ENCODE measurements around the gene PLXNA2.

The PLXNA2 gene

DNA sequence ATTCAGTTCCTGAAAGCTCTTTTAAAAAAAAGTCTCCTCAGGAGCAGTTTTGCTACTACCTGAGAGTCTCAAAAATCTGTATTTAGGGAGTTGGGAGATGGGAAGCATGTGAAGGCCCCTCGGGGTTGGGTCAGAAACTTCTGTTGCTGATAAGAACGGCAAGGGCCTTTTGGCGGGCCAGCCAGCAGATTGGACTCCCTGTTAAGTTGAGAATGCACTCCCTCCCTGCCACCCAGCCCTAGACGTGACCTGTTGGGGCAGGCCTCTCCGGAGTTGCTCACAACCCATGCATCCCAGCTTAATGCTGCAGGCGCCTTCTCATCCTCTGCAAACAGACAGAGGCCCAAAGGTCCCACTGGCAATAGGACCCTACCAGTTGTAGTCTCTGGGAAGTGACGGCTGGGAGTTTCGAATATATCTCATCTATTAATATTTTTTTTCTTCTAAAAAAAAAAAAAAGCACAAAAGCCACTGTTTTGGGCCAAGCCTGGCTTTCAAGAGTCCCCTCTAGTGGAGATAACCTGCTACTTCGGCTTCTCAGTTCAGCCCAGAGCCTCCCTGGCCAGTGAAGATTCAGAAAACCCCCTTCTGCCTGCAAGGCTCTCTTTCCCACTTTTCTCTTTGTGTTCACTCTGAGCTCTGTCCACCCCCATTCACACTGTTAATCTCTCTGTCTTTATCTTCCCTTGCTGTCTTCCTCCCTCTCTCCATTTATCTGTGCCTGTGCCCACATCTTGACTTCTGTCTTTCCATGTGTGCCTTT is 5.3 kb downstream of the PLXNA2 start:
- Histone ChIP-seq H3K9me3 (ENCODE audit: control insufficient read depth in 1 of 2, low read length in 2 of 2) (no peaks in the 10 kb centered on the region), H3K4me3 (ENCODE audit: low read depth in 1 of 2, low read length in 2 of 2) (peak overlapping the region in 1 of 2 donors; percentile 49), H3K36me3 (ENCODE audit: control insufficient read depth in 1 of 2, insufficient read depth in 2 of 2, low read length in 2 of 2) (no peaks in the 10 kb centered on the region), H3K27ac (ENCODE audit: low read length) (peak overlapping the region; percentile 72), H3K27me3 (ENCODE audit: low read depth, low read length) (no peaks in the 10 kb centered on the region), H3K4me1 (ENCODE audit: control insufficient read depth in 1 of 2, insufficient read depth in 2 of 2, low read length in 2 of 2) (peaks cover 55 to 67% of the 10 kb centered on the region in 2 donors)

- H3K36me3 ChIP-seq (ENCODE audit: control insufficient read depth in 1 of 2, insufficient read depth in 2 of 2, low read length in 2 of 2) = no peaks in the 10 kb centered on the region
- H3K9me3 ChIP-seq (ENCODE audit: control insufficient read depth in 1 of 2, low read length in 2 of 2) = no peaks in the 10 kb centered on the region
- H3K4me1 ChIP-seq (ENCODE audit: control insufficient read depth in 1 of 2, insufficient read depth in 2 of 2, low read length in 2 of 2) = peaks cover 50 to 75% of the 10 kb centered on the region in 2 donors
- H3K27ac ChIP-seq (ENCODE audit: low read length) = peak overlapping the region; percentile 74
- H3K27me3 ChIP-seq (ENCODE audit: low read depth, low read length) = no peaks in the 10 kb centered on the region
- H3K4me3 ChIP-seq (ENCODE audit: low read depth in 1 of 2, low read length in 2 of 2) = no peak overlapping the region
These were observed 6.9 kb downstream of the PLXNA2 start for GRCh38 chr1:208237241-208237640.

DNA sequence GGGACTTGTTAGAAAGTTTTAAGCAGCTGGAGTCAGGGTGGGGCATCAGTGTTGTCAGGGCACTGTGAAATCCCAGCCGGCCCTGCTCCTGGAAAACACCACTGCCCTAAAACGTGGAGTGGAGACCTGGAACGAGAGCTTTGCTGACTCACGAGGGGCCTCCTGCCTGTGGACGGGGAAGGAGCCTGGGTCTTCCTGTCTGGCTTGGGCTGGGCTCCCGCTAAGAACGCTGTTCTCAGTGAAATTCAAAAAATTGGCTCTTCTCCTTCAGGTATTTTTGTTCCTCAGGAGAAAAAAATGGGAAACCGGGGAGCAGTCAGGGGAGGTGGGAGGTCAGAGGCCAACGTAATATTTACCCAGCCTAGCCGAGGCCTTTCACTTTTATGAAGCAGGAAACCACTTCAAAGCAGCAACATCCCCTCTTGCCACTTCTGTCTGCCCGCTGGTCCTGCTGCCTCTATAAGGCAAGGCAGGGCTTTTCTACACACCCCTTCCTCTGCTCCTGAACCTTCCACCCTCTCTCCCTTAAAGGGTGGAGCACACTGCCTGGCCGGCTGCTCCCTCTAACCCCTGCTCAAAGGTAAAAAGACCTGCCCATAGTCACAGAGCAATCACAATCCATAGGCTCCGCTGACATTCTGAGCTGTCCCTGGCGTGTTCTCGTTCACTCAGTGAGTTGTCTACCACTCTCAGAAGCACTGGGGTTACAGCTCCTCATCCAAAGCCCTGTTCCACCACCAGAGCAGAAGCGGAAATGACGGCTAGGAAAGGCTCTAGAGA is 8.0 kb downstream of the PLXNA2 start:
- Histone ChIP-seq H3K4me1 (ENCODE audit: control insufficient read depth in 1 of 2, insufficient read depth in 2 of 2, low read length in 2 of 2) (peaks cover 43 to 76% of the 10 kb centered on the region in 2 donors), H3K27ac (ENCODE audit: low read length) (peak overlapping the region; percentile 74)

GRCh38 chr1:208235356-208235981 is 8.7 kb downstream of the PLXNA2 start:
- no peaks in the 10 kb centered on the region for H3K9me3 ChIP-seq (ENCODE audit: control insufficient read depth in 1 of 2, low read length in 2 of 2)
- no peaks in the 10 kb centered on the region for H3K36me3 ChIP-seq (ENCODE audit: control insufficient read depth in 1 of 2, insufficient read depth in 2 of 2, low read length in 2 of 2)
- no peak overlapping the region for H3K4me3 ChIP-seq (ENCODE audit: low read depth in 1 of 2, low read length in 2 of 2)
- peaks cover 38 to 76% of the 10 kb centered on the region in 2 donors for H3K4me1 ChIP-seq (ENCODE audit: control insufficient read depth in 1 of 2, insufficient read depth in 2 of 2, low read length in 2 of 2)
- H3K27me3 ChIP-seq (ENCODE audit: low read depth, low read length) = no peaks in the 10 kb centered on the region
- H3K27ac ChIP-seq (ENCODE audit: low read length) = peak overlapping the region; percentile 74

More for the DNA sequence above, 8.0 kb downstream of the PLXNA2 start:
- Histone ChIP-seq H3K27me3 (ENCODE audit: low read depth, low read length) (no peaks in the 10 kb centered on the region), H3K9me3 (ENCODE audit: control insufficient read depth in 1 of 2, low read length in 2 of 2) (no peaks in the 10 kb centered on the region), H3K36me3 (ENCODE audit: control insufficient read depth in 1 of 2, insufficient read depth in 2 of 2, low read length in 2 of 2) (no peaks in the 10 kb centered on the region), H3K4me3 (ENCODE audit: low read depth in 1 of 2, low read length in 2 of 2) (no peak overlapping the region)

DNA sequence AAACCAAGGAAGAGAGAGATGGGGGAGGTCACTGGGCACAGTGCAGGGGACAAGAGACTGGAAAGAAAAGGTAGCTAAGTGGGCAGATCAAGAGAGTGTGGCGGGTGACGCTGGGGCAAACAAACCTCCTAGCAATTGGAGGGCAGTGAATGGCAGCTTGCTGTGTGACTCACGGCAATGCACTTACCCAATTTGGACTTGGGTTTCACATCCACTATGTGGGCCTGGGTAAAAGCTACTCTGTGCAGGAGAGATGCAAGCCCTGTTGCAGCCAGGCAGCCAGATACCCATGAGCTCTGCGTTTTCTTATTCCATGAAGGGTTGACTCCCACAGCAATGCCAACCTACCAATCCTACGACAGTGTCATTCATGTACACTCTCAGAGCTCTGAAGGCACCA is 9.5 kb downstream of the PLXNA2 start:
- H3K9me3 ChIP-seq (ENCODE audit: control insufficient read depth in 1 of 2, low read length in 2 of 2) = no peaks in the 10 kb centered on the region
- H3K36me3 ChIP-seq (ENCODE audit: control insufficient read depth in 1 of 2, insufficient read depth in 2 of 2, low read length in 2 of 2) = no peaks in the 10 kb centered on the region
- no peak overlapping the region for H3K4me3 ChIP-seq (ENCODE audit: low read depth in 1 of 2, low read length in 2 of 2)
- peak overlapping the region; percentile 74 for H3K27ac ChIP-seq (ENCODE audit: low read length)
- peaks cover 32 to 73% of the 10 kb centered on the region in 2 donors for H3K4me1 ChIP-seq (ENCODE audit: control insufficient read depth in 1 of 2, insufficient read depth in 2 of 2, low read length in 2 of 2)
- H3K27me3 ChIP-seq (ENCODE audit: low read depth, low read length) = no peaks in the 10 kb centered on the region

- peaks cover 26 to 67% of the 10 kb centered on the region in 2 donors for H3K4me1 ChIP-seq (ENCODE audit: control insufficient read depth in 1 of 2, insufficient read depth in 2 of 2, low read length in 2 of 2)
These were observed 10.2 kb downstream of the PLXNA2 start for GRCh38 chr1:208233978-208234377.

DNA sequence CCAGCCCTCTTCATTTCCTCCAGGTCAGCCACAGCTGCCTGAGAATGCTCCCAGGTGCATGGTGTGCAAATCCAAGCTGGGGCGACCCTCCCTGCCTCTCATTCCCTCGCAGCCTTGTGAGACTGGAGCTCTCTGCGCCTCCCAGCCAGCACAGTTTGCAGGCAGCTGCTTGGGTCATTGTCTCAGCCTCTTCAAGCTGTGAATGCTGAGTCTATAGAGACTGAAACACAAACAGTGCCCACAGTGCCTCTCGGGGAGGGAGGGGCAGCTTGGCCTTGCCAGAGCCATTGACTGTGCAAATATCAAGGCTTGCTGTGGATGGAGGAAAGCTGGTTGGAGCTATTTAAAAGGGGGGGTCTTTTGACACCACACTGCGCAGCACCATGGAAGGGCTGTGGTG is 10.6 kb downstream of the PLXNA2 start:
- Histone ChIP-seq H3K27ac (ENCODE audit: low read length) (peak overlapping the region; percentile 20), H3K4me3 (ENCODE audit: low read depth in 1 of 2, low read length in 2 of 2) (no peak overlapping the region), H3K36me3 (ENCODE audit: control insufficient read depth in 1 of 2, insufficient read depth in 2 of 2, low read length in 2 of 2) (no peaks in the 10 kb centered on the region), H3K9me3 (ENCODE audit: control insufficient read depth in 1 of 2, low read length in 2 of 2) (no peaks in the 10 kb centered on the region), H3K27me3 (ENCODE audit: low read depth, low read length) (no peaks in the 10 kb centered on the region), H3K4me1 (ENCODE audit: control insufficient read depth in 1 of 2, insufficient read depth in 2 of 2, low read length in 2 of 2) (peaks cover 24 to 67% of the 10 kb centered on the region in 2 donors)

More at GRCh38 chr1:208233978-208234377, 10.2 kb downstream of the PLXNA2 start:
- no peak overlapping the region for H3K4me3 ChIP-seq (ENCODE audit: low read depth in 1 of 2, low read length in 2 of 2)
- H3K27ac ChIP-seq (ENCODE audit: low read length) = peak overlapping the region; percentile 20
- no peaks in the 10 kb centered on the region for H3K27me3 ChIP-seq (ENCODE audit: low read depth, low read length)
- H3K9me3 ChIP-seq (ENCODE audit: control insufficient read depth in 1 of 2, low read length in 2 of 2) = no peaks in the 10 kb centered on the region
- no peaks in the 10 kb centered on the region for H3K36me3 ChIP-seq (ENCODE audit: control insufficient read depth in 1 of 2, insufficient read depth in 2 of 2, low read length in 2 of 2)

DNA sequence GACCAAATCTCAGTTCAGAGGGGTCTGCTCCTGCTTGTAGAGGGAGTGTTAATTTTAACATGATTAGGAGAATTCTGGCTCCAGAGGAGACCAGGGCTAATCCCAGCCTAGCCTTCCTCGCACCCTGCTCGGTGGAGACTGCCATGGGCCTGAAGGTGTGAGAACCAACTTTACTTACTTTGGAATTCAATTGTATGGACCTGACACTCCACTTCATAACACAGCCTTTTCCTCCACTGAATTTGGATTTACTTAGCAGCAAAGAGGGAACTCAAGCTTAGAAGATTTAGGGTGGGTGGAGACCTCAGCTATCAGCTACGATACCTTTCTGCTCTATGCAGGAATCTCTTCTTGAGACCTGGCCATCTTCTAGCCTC is 11.5 kb downstream of the PLXNA2 start:
- Histone ChIP-seq H3K27me3 (ENCODE audit: low read depth, low read length) (no peaks in the 10 kb centered on the region), H3K9me3 (ENCODE audit: control insufficient read depth in 1 of 2, low read length in 2 of 2) (no peaks in the 10 kb centered on the region), H3K4me1 (ENCODE audit: control insufficient read depth in 1 of 2, insufficient read depth in 2 of 2, low read length in 2 of 2) (peaks cover 25 to 73% of the 10 kb centered on the region in 2 donors), H3K36me3 (ENCODE audit: control insufficient read depth in 1 of 2, insufficient read depth in 2 of 2, low read length in 2 of 2) (no peaks in the 10 kb centered on the region), H3K27ac (ENCODE audit: low read length) (peak overlapping the region; percentile 53), H3K4me3 (ENCODE audit: low read depth in 1 of 2, low read length in 2 of 2) (no peak overlapping the region)

- Histone ChIP-seq H3K27me3 (ENCODE audit: low read depth, low read length) (no peaks in the 10 kb centered on the region), H3K27ac (ENCODE audit: low read length) (peak overlapping the region; percentile 53), H3K4me1 (ENCODE audit: control insufficient read depth in 1 of 2, insufficient read depth in 2 of 2, low read length in 2 of 2) (peaks cover 25 to 78% of the 10 kb centered on the region in 2 donors), H3K9me3 (ENCODE audit: control insufficient read depth in 1 of 2, low read length in 2 of 2) (no peaks in the 10 kb centered on the region), H3K4me3 (ENCODE audit: low read depth in 1 of 2, low read length in 2 of 2) (peak overlapping the region in 1 of 2 donors; percentile 4), H3K36me3 (ENCODE audit: control insufficient read depth in 1 of 2, insufficient read depth in 2 of 2, low read length in 2 of 2) (no peaks in the 10 kb centered on the region)
These were observed 12.1 kb downstream of the PLXNA2 start for GRCh38 chr1:208231881-208232661.

DNA sequence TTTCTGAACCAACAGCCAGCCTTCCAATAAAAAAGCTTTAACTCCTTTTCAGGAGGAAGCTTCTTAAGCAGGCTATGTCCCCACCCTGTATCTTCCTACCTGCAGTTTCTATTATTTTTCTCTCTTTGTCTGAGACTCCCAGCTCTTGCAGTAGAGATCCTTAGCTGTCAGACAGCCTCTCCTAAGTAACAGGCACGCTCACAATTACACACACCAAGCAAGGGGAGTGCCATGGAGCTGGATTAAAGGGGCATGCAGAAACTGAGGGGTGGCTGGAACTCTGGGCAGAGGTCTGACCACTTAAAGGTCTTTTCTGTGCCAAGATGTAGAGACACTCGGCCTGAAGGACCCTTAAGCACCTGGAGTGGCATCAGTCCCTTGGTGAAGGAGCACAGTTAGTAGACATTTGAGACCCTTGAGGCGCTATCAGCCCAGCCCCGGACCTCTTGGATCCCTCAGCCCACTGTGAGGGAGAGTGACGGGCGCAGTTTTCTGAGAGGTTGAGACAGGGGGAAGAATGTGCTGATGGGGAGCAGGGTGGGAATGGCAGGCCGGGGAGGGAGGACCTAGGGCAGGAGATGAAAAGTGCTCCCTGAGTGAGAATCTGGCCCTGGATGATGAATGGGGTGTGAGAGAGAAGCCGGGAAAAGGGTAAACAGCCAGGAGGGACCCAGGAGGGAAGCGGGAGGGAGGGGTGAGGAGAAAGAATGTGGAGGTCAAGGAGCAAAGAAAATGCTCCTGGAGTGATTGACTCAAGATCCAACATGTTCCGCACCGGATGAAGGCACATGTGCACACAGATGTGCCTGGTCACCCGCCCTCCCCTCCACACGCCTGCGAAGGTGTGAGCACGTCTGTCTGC is 13.3 kb downstream of the PLXNA2 start:
- peak overlapping the region; percentile 53 for H3K27ac ChIP-seq (ENCODE audit: low read length)
- H3K4me1 ChIP-seq (ENCODE audit: control insufficient read depth in 1 of 2, insufficient read depth in 2 of 2, low read length in 2 of 2) = peaks cover 24 to 85% of the 10 kb centered on the region in 2 donors
- no peak overlapping the region for H3K4me3 ChIP-seq (ENCODE audit: low read depth in 1 of 2, low read length in 2 of 2)
- no peaks in the 10 kb centered on the region for H3K27me3 ChIP-seq (ENCODE audit: low read depth, low read length)
- no peaks in the 10 kb centered on the region for H3K36me3 ChIP-seq (ENCODE audit: control insufficient read depth in 1 of 2, insufficient read depth in 2 of 2, low read length in 2 of 2)
- H3K9me3 ChIP-seq (ENCODE audit: control insufficient read depth in 1 of 2, low read length in 2 of 2) = no peaks in the 10 kb centered on the region
